ENCODE data around the gene FAM83E.
A peak's percentile ranks its signal among the peaks of the same experiment; 100 is the strongest.

Gene FAM83E

GRCh38 chr19:48648134-48648533, 33.3 kb upstream of the FAM83E start:
- peak overlapping the region; percentile 84 for H3K27ac Mint-ChIP-seq (ENCODE audit: low read depth)
- H3K4me3 Mint-ChIP-seq: peak overlapping the region; percentile 6
- H3K36me3 Mint-ChIP-seq (ENCODE audit: insufficient read depth): peaks cover 13% of the 10 kb centered on the region
- H3K27me3 Mint-ChIP-seq: no peaks in the 10 kb centered on the region
- H3K4me1 Mint-ChIP-seq: peaks cover 48% of the 10 kb centered on the region
- DNase-seq (ENCODE audit: low spot score in 2 of 2): no peak
- H3K9me3 Mint-ChIP-seq: no peaks in the 10 kb centered on the region
- no peak for ATAC-seq (replicated peaks; ENCODE audit: extremely low read depth, poor library complexity, severe bottlenecking)

DNA sequence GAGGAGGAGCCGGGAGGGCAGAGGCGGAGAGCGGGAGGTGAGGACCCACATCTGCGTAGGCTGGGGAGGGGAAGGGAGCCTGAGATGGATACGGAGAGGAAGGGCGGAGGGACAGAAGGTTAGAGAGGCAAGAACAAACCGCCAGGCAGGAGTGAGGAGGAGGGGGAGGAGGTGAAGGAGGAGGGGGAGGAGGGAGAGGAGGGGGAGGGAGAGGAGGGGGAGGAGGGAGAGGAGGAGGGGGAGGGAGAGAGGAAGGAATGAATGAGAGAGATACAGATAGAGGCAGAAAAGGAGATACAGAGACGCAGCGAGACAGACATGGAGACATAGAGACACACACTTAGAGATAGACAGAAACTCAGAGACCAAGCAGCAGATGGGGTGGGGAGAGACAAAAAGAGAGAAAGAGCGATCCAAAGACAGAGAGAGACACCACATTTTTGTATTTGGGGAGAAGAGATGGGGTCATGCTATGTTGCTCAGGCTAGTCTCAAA, 31.9 kb upstream of the FAM83E start:
- Mint-ChIP-seq H3K27me3 (no peaks in the 10 kb centered on the region), H3K27ac (ENCODE audit: low read depth) (peak overlapping the region; percentile 84), H3K9me3 (no peaks in the 10 kb centered on the region), H3K36me3 (ENCODE audit: insufficient read depth) (peaks cover 11% of the 10 kb centered on the region), H3K4me3 (peak overlapping the region; percentile 86), H3K4me1 (peaks cover 48% of the 10 kb centered on the region)
- ATAC-seq (replicated peaks; ENCODE audit: extremely low read depth, poor library complexity, severe bottlenecking) (no peak), DNase-seq (ENCODE audit: low spot score in 2 of 2) (no peak)

DNA sequence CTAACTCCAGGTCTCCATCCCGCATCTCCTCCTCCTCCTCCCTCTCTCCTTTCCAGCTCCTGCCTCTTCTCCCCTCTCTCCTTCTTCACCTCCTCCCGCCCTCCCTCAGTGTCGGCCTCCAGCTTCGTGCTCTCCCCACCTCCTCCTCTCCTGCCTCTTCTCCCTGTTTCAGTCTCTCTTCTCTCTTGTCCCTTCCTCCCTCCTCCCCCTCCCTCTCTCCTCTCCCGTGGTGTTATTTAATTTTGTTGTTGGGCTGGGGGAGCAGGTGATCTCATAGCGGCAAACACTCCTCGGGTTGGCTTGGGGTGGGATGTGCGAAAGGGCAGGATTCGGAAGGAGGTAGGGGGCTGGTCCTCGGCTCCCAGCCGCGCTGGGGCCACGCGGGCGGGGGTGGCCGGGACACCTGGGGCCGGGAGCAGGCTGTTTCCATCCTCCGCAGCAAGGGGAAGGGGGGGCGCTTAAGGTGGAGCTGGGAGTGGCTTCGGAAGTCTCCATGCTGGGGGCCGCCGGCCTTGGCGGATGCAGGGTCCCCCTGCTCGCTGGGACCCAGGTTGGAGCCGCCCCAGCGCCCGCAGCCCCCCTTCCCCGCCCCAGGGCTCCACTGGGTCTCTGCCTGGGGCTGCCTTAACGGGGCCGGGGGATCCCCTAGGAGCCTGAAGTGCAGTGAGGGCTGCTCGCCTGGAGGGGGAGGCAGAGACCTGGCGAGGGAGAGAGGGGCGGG, 31.3 kb upstream of the FAM83E start, which contains the start of gene CA11:
Gene CA11, minus strand, starts transcription at position 187 of the 721 bp plus-strand sequence. CDS start 555 bp downstream, outside the sequence.
- Mint-ChIP-seq H3K27ac (ENCODE audit: low read depth) (peak within 1 kb of the TSS; percentile 84), H3K4me3 (peak within 1 kb of the TSS; percentile 86), H3K27me3 (no peaks in the 10 kb centered on the region), H3K4me1 (peaks cover 48% of the 10 kb centered on the region), H3K36me3 (ENCODE audit: insufficient read depth) (peaks cover 11% of the 10 kb centered on the region), H3K9me3 (no peaks in the 10 kb centered on the region)
- DNase-seq (ENCODE audit: low spot score in 2 of 2): peak; percentile 91 to 92
- ATAC-seq (replicated peaks; ENCODE audit: extremely low read depth, poor library complexity, severe bottlenecking): peak; percentile 75

DNA sequence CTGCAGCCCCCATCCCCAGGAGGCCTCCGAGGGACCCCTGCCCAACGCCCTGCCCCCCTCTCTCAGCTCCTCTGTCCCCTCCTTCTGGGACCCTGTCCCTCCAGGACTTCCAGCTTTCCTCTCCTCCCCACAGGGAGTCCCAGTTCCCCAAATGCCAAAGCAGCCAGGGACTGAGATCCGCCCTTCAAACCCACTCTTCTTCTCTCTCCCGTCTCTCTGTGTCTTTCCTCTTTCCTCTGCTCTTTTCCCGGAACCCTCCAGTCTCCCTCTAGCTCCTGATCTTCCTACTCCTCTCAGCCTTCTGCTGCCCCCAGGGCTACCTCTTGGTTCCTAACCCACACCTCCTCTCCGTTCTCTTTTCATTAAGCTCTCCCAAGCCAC, 30.7 kb upstream of the FAM83E start:
- peaks cover 48% of the 10 kb centered on the region for H3K4me1 Mint-ChIP-seq
- peaks cover 11% of the 10 kb centered on the region for H3K36me3 Mint-ChIP-seq (ENCODE audit: insufficient read depth)
- ATAC-seq (replicated peaks; ENCODE audit: extremely low read depth, poor library complexity, severe bottlenecking) (no peak), DNase-seq (ENCODE audit: low spot score in 2 of 2) (no peak)
- H3K27ac Mint-ChIP-seq (ENCODE audit: low read depth): peak overlapping the region; percentile 84
- H3K4me3 Mint-ChIP-seq: peak overlapping the region; percentile 86
- H3K9me3 Mint-ChIP-seq: no peaks in the 10 kb centered on the region
- H3K27me3 Mint-ChIP-seq: no peaks in the 10 kb centered on the region

DNA sequence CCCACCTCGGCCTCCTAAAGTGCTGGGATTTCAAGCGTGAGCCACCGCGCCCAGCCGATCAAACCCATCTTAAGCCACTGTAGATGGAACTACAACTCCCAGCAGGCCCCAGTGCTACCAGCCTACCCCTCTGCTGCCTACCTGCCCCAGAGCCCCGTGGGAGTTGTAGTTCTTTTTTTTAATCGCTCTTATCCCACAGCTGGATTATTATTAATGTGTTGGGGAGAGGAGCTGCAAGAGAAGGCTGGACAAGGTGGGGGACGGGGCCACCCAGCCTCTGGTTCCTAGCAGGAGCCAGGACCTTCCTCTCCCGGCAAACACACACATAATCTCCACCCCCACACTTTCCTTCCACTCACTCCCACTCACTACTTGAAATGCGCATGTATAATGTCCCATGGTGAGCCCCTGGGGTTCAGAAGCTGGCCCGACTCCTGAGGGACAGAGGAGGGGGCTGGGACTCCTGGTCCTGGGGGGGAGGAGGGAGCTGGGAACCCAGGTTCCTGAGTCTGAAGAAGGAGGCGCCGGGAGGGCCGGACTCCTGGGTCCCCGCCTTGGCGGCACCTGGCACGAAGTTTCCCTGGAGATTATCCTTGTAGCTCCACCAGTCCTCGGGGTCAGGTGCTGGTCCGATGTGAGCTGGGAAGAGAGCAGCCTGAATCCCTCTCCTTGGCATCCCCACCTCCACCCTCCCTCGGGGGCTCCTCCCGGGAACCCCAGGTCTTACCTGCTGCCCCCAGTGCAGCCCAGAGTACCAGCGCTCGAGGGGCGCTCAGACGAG, 30.2 kb upstream of the FAM83E start:
- Mint-ChIP-seq H3K4me1 (peaks cover 50% of the 10 kb centered on the region), H3K36me3 (ENCODE audit: insufficient read depth) (peaks cover 11% of the 10 kb centered on the region), H3K27me3 (no peaks in the 10 kb centered on the region), H3K27ac (ENCODE audit: low read depth) (peak overlapping the region; percentile 84), H3K9me3 (no peaks in the 10 kb centered on the region), H3K4me3 (peak overlapping the region; percentile 86)
- DNase-seq (ENCODE audit: low spot score in 2 of 2) (peak in 1 of 2 donors; percentile 56), ATAC-seq (replicated peaks; ENCODE audit: extremely low read depth, poor library complexity, severe bottlenecking) (peak; percentile 52)

DNA sequence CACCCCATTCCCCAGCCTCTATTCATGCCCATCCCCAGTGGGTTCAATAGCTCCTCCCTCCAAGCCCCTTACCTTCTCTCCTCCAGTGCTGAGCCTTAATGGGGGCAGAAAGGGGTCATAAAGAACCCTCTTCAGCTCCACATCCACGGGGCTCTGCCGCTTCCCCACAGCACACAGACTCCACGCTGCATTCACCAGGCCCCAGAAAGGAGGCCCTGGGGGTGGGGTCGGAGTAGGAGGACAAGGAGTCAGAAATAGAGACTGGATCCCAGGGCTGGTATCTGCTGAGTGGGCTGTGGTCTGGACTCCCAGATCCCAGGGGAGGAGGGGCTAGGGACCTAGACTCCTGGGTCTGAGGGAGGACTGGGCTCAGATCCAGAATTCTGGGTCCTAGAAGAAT, 29.5 kb upstream of the FAM83E start:
- no peak for ATAC-seq (replicated peaks; ENCODE audit: extremely low read depth, poor library complexity, severe bottlenecking)
- no peak for DNase-seq (ENCODE audit: low spot score in 2 of 2)

DNA sequence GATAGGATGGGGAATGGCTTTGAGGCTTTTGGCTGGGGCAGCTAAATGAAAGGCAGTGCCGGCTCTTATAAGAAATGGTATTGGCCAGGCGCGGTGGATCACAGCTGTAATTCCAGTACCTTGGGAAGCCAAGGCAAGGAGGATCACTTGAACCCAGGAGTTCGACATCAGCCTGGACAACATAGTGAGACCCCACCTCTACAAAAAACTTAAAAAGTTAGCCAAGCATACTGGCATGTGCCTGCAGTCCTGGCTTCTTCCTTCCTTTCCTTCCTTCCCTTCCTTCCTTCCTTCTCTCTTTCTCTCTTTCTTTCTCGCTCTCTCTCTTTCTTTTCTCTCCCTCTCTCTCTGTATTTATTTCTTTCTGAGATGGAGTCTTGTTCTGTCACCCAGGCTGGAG, 28.0 kb upstream of the FAM83E start:
- DNase-seq (ENCODE audit: low spot score in 2 of 2): no peak
- H3K4me3 Mint-ChIP-seq: no peak overlapping the region
- no peak for ATAC-seq (replicated peaks; ENCODE audit: extremely low read depth, poor library complexity, severe bottlenecking)
- no peak overlapping the region for H3K27ac Mint-ChIP-seq (ENCODE audit: low read depth)
- peaks cover 55% of the 10 kb centered on the region for H3K4me1 Mint-ChIP-seq
- no peaks in the 10 kb centered on the region for H3K9me3 Mint-ChIP-seq
- no peaks in the 10 kb centered on the region for H3K27me3 Mint-ChIP-seq
- H3K36me3 Mint-ChIP-seq (ENCODE audit: insufficient read depth): peaks cover 12% of the 10 kb centered on the region

More for the DNA sequence above, 29.5 kb upstream of the FAM83E start:
- Mint-ChIP-seq H3K9me3 (no peaks in the 10 kb centered on the region), H3K36me3 (ENCODE audit: insufficient read depth) (peaks cover 8% of the 10 kb centered on the region), H3K4me1 (peaks cover 50% of the 10 kb centered on the region), H3K4me3 (peak overlapping the region; percentile 86), H3K27ac (ENCODE audit: low read depth) (no peak overlapping the region), H3K27me3 (no peaks in the 10 kb centered on the region)

DNA sequence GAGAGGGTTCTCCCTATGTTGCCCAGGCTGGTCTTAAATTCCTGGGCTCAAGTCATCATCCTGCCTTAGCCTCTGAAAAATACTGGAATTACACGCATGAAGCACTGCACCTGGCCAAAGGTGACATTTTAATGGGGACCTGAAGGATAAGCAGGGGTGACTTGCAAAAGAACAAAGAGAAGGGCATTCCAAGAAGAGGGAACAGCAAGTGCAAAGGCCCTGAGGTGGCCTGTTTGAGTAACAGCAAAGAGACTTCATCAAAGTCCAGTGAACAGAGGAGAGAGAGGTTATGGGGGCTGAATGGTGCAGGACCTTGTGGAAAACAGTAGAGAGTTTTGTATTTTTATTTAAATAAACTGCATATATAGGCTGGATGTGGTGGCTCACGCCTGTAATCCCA, 27.0 kb upstream of the FAM83E start:
- peaks cover 52% of the 10 kb centered on the region for H3K4me1 Mint-ChIP-seq
- H3K9me3 Mint-ChIP-seq: no peaks in the 10 kb centered on the region
- peaks cover 16% of the 10 kb centered on the region for H3K36me3 Mint-ChIP-seq (ENCODE audit: insufficient read depth)
- H3K27ac Mint-ChIP-seq (ENCODE audit: low read depth): no peak overlapping the region
- H3K27me3 Mint-ChIP-seq: no peaks in the 10 kb centered on the region
- ATAC-seq (replicated peaks; ENCODE audit: extremely low read depth, poor library complexity, severe bottlenecking) (no peak), DNase-seq (ENCODE audit: low spot score in 2 of 2) (no peak)
- H3K4me3 Mint-ChIP-seq: no peak overlapping the region

DNA sequence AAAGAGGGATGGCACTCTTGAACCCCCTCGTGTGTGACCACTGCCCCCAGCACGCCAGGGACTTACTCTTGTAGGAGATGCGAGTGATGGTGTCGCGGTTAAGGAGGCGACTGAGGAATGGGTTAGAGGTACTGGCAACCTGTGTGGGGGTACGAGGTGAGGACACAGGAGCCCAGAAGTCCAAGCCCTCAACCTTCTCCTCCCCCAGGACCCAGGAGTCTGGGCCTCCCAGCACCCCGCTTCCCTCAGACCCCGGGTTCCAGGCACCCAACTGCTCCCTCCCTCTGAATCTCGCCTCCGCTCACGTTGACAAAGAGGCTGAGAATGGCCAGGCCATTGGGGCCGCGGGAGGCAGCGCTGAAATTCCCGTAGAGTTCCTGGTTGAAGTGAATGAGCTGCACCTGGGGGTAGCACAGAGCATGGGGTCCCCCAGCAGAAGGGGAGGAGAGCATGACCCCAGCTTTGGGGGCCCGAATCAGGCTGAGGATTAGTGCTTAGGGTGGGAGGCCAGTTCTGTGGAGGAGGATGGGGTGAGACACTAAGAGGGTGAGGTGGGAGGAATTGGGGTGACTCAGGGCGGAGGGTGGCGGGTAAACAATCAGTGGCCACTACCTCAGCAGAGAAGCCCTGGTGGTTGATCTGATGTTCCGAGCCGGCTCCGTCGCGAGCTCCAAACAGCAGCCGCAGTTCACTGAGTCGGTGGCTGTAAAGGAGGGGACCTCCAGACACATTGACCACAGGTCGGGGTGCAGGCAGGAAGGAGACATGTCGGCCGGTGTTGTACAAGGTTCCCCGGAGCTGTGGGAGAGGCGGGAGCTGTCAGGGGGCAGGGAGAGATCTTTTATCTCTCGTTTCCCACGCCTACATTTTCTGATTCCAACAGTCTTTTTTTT, 24.9 kb upstream of the FAM83E start:
- Mint-ChIP-seq H3K27ac (ENCODE audit: low read depth) (peak overlapping the region; percentile 97), H3K4me1 (peaks cover 44% of the 10 kb centered on the region), H3K9me3 (no peaks in the 10 kb centered on the region), H3K4me3 (peak overlapping the region; percentile 61), H3K36me3 (ENCODE audit: insufficient read depth) (peaks cover 23% of the 10 kb centered on the region), H3K27me3 (no peaks in the 10 kb centered on the region)
- ATAC-seq (replicated peaks; ENCODE audit: extremely low read depth, poor library complexity, severe bottlenecking) (no peak), DNase-seq (ENCODE audit: low spot score in 2 of 2) (no peak)

- H3K4me3 Mint-ChIP-seq: peak overlapping the region; percentile 85
- no peak for ATAC-seq (replicated peaks; ENCODE audit: extremely low read depth, poor library complexity, severe bottlenecking)
- peak overlapping the region; percentile 97 for H3K27ac Mint-ChIP-seq (ENCODE audit: low read depth)
- no peaks in the 10 kb centered on the region for H3K9me3 Mint-ChIP-seq
- H3K4me1 Mint-ChIP-seq: peaks cover 45% of the 10 kb centered on the region
- no peaks in the 10 kb centered on the region for H3K27me3 Mint-ChIP-seq
- peaks cover 26% of the 10 kb centered on the region for H3K36me3 Mint-ChIP-seq (ENCODE audit: insufficient read depth)
- DNase-seq (ENCODE audit: low spot score in 2 of 2): no peak
These were observed 24.0 kb upstream of the FAM83E start for GRCh38 chr19:48638831-48639381.

GRCh38 chr19:48637948-48638830, 23.3 kb upstream of the FAM83E start:
- Mint-ChIP-seq H3K27me3 (no peaks in the 10 kb centered on the region), H3K36me3 (ENCODE audit: insufficient read depth) (peaks cover 26% of the 10 kb centered on the region), H3K4me1 (peaks cover 45% of the 10 kb centered on the region), H3K27ac (ENCODE audit: low read depth) (peak overlapping the region; percentile 97), H3K9me3 (no peaks in the 10 kb centered on the region), H3K4me3 (peak overlapping the region; percentile 85)
- peak; percentile 62 to 85 for DNase-seq (ENCODE audit: low spot score in 2 of 2)
- peak; percentile 47 for ATAC-seq (replicated peaks; ENCODE audit: extremely low read depth, poor library complexity, severe bottlenecking)

All from central memory CD8-positive, alpha-beta T cell (primary cell).